ENCODE measurements around the gene HEMGN. TPM values are rescaled to one million over a fixed set of nuclear protein-coding genes. Genes with fewer than 3 reads are reported as not detected.
A peak's percentile ranks its signal among the peaks of the same experiment; 100 is the strongest.

HEMGN gene
- total RNA-seq, 4 donors from 2014 or later = 2.7 TPM; not detected in 3

DNA sequence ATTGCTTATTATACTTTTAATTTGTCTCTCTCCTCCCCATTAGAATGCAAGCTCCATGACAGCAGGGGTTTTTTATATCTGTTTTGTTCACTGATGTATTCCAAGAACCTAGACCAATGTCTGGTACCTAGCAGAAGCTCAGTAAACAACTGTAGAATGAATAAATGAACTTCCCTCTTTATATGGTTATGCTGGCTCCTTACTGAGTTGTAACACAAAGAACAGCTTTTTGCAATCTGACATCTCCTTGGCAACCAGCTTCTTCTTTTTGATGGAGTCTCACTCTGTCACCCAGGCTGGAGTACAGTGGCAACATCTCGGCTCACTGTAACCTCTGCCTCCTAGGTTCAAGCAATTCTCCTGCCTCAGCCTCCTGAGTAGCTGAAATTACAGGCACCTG is 29.3 kb downstream of the HEMGN start:
- H3K4me3 ChIP-seq = no peak overlapping the region
- no peak for TF ChIP-seq POLR2A (IDR thresholded peaks at IDR 0.05)
- TF ChIP-seq, protein P1, sequence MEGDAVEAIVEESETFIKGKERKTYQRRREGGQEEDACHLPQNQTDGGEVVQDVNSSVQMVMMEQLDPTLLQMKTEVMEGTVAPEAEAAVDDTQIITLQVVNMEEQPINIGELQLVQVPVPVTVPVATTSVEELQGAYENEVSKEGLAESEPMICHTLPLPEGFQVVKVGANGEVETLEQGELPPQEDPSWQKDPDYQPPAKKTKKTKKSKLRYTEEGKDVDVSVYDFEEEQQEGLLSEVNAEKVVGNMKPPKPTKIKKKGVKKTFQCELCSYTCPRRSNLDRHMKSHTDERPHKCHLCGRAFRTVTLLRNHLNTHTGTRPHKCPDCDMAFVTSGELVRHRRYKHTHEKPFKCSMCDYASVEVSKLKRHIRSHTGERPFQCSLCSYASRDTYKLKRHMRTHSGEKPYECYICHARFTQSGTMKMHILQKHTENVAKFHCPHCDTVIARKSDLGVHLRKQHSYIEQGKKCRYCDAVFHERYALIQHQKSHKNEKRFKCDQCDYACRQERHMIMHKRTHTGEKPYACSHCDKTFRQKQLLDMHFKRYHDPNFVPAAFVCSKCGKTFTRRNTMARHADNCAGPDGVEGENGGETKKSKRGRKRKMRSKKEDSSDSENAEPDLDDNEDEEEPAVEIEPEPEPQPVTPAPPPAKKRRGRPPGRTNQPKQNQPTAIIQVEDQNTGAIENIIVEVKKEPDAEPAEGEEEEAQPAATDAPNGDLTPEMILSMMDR (IDR thresholded peaks at IDR 0.05) = no peak
- no peaks in the 10 kb centered on the region for H3K36me3 ChIP-seq
- H3K27ac ChIP-seq = no peak overlapping the region
- no peak for DNase-seq
- intact Hi-C loops (cut with DNase I; ENCODE audit: low total_unique reads) = no loop called here
- H3K27me3 ChIP-seq = no peaks in the 10 kb centered on the region
- H3K9me3 ChIP-seq = no peaks in the 10 kb centered on the region
- no peaks in the 10 kb centered on the region for H3K4me1 ChIP-seq

DNA sequence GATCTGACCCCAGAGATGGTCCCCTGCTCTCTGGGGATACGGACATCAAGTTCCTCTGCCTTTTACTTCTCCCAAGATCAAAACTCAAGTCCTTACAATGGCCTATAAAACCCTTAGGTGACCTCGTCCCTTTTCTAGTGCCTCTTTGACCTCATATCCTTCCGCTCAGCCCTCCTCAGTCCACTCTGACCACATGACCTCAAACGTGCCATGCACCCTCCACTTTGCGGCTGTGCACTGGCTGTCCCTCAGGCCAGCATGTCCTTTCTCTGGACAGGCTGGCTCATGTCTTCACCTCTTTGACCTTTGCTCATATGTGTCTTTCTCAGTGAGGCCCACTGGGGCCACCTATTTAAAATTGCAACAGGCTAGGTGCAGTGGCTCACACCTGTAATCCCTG is 30.3 kb downstream of the HEMGN start:
- H3K4me1 ChIP-seq = no peaks in the 10 kb centered on the region

DNA sequence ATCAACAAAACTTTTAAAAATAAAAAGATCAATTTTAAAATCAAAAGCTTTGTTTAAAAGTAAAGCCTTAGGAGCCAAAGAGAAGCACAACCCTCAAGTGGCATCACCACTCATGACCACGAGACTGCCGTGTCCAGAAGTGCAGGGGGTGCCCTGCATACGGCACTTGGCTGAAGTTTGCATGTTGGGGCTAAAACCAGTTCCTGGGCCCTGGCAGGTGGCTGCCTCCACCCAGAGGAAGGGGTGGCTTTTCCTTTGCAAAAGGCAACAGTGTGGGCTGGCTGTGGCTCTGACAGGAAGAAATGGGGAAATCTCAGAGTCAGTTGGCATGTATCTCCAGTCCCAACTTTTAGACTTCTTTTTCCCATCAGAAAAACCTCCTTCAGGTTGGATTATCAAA is 30.9 kb downstream of the HEMGN start:
- Histone ChIP-seq H3K4me3 (no peak overlapping the region), H3K27ac (no peak overlapping the region), H3K4me1 (no peaks in the 10 kb centered on the region), H3K9me3 (no peaks in the 10 kb centered on the region), H3K27me3 (no peaks in the 10 kb centered on the region), H3K36me3 (no peaks in the 10 kb centered on the region)
- DNase-seq = no peak
- TF ChIP-seq, protein P1 (IDR thresholded peaks at IDR 0.05) = no peak
- no peak for TF ChIP-seq POLR2A (IDR thresholded peaks at IDR 0.05)
- intact Hi-C loops (cut with DNase I; ENCODE audit: low total_unique reads) = no loop called here

More for the DNA sequence above, 30.3 kb downstream of the HEMGN start:
- no peaks in the 10 kb centered on the region for H3K9me3 ChIP-seq
- H3K27ac ChIP-seq = no peak overlapping the region
- no peak overlapping the region for H3K4me3 ChIP-seq
- no peak for DNase-seq
- intact Hi-C loops (cut with DNase I; ENCODE audit: low total_unique reads) = no loop called here
- no peaks in the 10 kb centered on the region for H3K36me3 ChIP-seq
- H3K27me3 ChIP-seq = no peaks in the 10 kb centered on the region
- TF ChIP-seq, protein P1 (IDR thresholded peaks at IDR 0.05) = no peak
- TF ChIP-seq POLR2A (IDR thresholded peaks at IDR 0.05) = no peak

DNA sequence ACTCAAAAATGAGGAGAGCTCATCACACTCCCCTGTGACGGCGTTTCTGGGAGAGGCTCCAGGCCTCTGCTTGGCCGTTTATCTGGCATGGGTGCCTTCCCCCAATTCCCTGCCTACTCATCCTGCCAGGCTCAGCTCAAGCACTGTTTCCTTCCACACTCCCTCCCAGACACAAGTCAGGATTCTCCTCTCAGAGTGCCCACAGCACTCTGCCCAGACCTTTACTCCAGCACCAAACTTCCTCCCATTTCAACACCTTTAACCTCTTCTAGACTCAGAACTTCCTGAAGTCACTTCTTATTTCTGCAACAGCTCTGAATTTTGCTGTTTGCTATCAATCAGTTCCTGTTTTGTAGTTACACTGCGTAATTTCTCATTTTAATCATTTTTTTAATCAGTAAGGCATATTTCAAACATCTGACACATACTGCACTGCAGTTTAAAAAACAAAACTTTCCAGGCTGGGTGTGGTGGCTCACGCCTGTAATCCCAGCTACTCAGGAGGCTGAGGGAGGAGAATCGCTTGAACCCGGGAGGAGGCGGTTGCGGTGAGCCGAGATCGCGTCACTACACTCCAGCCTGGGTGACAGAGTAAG is 31.6 kb downstream of the HEMGN start:
- no peak overlapping the region for H3K4me3 ChIP-seq
- DNase-seq = no peak

DNA sequence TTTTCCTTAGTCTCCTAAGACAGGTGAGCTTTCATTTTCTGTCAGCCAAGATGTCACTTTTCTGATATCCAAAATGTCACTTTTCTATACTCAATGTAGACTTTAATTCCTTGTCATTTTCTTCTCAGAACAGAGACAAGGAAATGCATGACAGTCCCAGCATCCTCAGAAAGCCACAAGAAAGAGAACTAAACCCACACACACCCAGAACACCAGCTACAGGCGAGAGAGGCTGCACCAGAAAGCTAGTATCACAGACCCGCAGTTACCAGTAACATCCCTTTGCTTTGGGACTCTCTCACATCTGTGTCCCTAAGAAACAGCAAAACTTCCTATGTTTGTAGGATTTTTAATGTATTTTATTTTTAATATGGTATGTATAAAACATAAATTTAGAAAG is 32.7 kb downstream of the HEMGN start:
- Histone ChIP-seq H3K27me3 (no peaks in the 10 kb centered on the region), H3K27ac (no peak overlapping the region), H3K4me1 (no peaks in the 10 kb centered on the region), H3K36me3 (no peaks in the 10 kb centered on the region), H3K9me3 (no peaks in the 10 kb centered on the region), H3K4me3 (no peak overlapping the region)
- DNase-seq = no peak
- intact Hi-C loops (cut with DNase I; ENCODE audit: low total_unique reads) = no loop called here
- TF ChIP-seq, protein P1 (IDR thresholded peaks at IDR 0.05) = no peak

More for the DNA sequence above, 31.6 kb downstream of the HEMGN start:
- Histone ChIP-seq H3K27ac (peak overlapping the region in 1 of 2 donors; percentile 0), H3K4me1 (no peaks in the 10 kb centered on the region), H3K36me3 (no peaks in the 10 kb centered on the region), H3K27me3 (no peaks in the 10 kb centered on the region), H3K9me3 (no peaks in the 10 kb centered on the region)
- TF ChIP-seq POLR2A (IDR thresholded peaks at IDR 0.05) = no peak
- intact Hi-C loops (cut with DNase I; ENCODE audit: low total_unique reads) = no loop called here

DNA sequence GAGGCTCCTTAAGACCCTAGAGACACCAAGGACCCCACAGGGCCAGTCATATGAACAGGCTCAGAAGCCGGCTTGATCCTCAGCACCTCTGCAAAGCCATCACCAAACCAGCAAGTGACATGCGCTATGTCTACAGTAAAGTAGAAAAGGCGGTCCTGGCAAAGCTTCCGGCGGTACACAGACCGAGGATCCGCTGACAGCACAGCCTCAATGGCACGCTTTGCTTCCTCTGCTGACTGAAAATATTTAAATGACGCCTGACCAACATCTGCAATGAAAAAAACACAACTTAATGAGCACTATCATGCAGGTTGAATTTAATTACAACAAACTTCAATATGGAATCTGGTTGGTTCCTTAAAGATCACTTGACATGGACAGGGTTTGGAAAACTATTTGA is 33.2 kb downstream of the HEMGN start:
- intact Hi-C loops (cut with DNase I; ENCODE audit: low total_unique reads) = no loop called here
- no peak for DNase-seq
- TF ChIP-seq, protein P1 (IDR thresholded peaks at IDR 0.05) = no peak
- TF ChIP-seq POLR2A (IDR thresholded peaks at IDR 0.05) = no peak
- H3K27ac ChIP-seq = no peak overlapping the region
- no peaks in the 10 kb centered on the region for H3K4me1 ChIP-seq
- H3K9me3 ChIP-seq = no peaks in the 10 kb centered on the region
- no peaks in the 10 kb centered on the region for H3K36me3 ChIP-seq
- no peak overlapping the region for H3K4me3 ChIP-seq
- H3K27me3 ChIP-seq = no peaks in the 10 kb centered on the region

Data from uterus (tissue), 4 donors.